ENCODE measurements around the gene GPR18.

The GPR18 gene

DNA sequence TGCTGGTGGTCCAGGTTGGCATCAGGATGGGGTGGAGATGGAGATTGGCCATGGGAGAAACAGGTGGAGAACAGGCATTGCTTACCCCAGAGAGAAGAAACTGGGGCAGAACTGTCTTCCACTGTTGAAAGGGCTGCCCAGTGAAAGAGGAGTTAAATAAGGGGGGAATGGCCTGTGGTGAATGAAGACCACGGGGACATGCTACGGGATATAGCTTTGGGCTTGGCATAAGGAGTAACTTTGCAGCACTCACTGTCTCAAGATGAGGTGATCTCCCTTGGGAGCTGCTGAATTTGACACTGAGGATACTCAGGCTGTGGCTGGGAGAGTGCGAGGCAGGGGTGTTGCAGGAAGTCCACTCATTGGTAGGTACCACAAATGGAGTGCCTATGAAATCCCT, 10.6 kb upstream of the GPR18 start:
- no peak for TF ChIP-seq CTCF (conservative IDR thresholded peaks at IDR 0.05; ENCODE audit: low read length)
- H3K4me3 ChIP-seq (ENCODE audit: low read length): no peak overlapping the region
- DNase-seq (ENCODE audit: low read depth): no peak

- DNase-seq (ENCODE audit: low read depth): no peak
- TF ChIP-seq CTCF (conservative IDR thresholded peaks at IDR 0.05; ENCODE audit: low read length): no peak
- H3K4me3 ChIP-seq (ENCODE audit: low read length): no peak overlapping the region
Measured at GRCh38 chr13:99267927-99268326, 9.7 kb upstream of the GPR18 start.

GRCh38 chr13:99266827-99267226, 8.6 kb upstream of the GPR18 start:
- no peak for TF ChIP-seq CTCF (conservative IDR thresholded peaks at IDR 0.05; ENCODE audit: low read length)
- H3K4me3 ChIP-seq (ENCODE audit: low read length): no peak overlapping the region
- no peak for DNase-seq (ENCODE audit: low read depth)

DNA sequence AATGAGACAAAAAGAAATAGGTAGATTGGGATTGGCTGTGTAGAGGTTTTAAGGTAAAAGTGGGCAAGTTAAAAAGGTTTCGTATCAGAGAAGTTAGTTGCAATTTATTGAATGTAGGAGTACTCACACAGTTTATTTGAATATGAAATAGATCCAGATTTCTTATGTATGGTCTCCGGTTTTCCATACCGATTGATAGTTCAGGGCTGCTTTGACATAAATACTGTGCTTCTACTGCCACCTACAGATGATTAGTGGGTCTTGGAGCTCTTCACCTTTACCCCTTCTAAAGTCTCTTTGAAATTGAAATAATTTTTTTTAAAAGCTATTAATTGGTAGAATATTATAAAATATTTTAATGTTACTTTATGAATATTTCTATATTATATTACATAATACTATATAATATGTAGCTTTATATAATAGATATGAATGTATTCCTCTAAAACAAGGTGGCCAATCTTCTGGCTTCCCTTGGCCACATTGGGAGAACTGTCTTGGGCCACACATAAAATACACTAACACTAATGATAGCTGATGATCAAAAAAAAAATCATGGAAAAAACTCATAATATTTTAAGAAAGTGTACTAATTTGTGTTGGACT, 7.7 kb upstream of the GPR18 start:
- TF ChIP-seq CTCF (conservative IDR thresholded peaks at IDR 0.05; ENCODE audit: low read length): peak; percentile 78
- H3K4me3 ChIP-seq (ENCODE audit: low read length): no peak overlapping the region
- DNase-seq (ENCODE audit: low read depth): peak; percentile 60

GRCh38 chr13:99265162-99265800, 7.1 kb upstream of the GPR18 start:
- no peak overlapping the region for H3K4me3 ChIP-seq (ENCODE audit: low read length)
- no peak for DNase-seq (ENCODE audit: low read depth)
- no peak for TF ChIP-seq CTCF (conservative IDR thresholded peaks at IDR 0.05; ENCODE audit: low read length)

GRCh38 chr13:99264051-99264450, 5.9 kb upstream of the GPR18 start:
- DNase-seq (ENCODE audit: low read depth): no peak
- no peak overlapping the region for H3K4me3 ChIP-seq (ENCODE audit: low read length)
- TF ChIP-seq CTCF (conservative IDR thresholded peaks at IDR 0.05; ENCODE audit: low read length): no peak

DNA sequence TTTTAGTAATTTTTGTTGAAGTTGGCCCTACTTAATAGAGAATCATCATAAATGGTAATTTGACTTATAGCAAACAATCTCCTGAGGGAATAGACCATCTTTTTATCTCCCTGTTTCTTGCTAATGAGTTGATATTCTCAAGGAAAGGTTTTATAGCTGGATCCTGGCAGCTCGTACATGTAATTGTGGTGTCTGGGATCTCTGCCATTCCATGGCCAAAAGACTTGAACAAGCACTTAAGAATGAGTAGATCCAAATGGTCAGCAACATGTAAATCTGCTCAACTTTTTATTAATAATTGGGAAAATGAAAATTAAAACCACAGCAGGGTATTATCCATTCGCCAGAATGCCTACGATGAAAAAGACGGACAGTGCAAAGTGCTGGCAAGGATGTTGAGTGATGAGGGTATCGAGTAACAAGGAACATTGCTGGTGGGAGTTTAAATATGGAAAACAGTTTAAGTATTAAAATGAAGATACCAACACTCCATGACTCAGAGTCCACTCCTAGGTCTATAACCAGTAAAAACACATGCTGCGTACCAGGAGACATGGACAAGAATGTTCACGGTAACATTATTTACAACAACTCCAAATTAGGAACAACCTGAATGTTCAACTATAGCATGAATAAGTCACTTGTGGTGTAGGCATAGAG, 5.1 kb upstream of the GPR18 start:
- peak; percentile 18 for DNase-seq (ENCODE audit: low read depth)
- TF ChIP-seq CTCF (conservative IDR thresholded peaks at IDR 0.05; ENCODE audit: low read length): no peak
- no peak overlapping the region for H3K4me3 ChIP-seq (ENCODE audit: low read length)
